Heart left ventricle (tissue), 16 donors: ENCODE measurements around the gene IKZF3. TPM values are rescaled to one million over a fixed set of nuclear protein-coding genes. Genes with fewer than 3 reads are reported as not detected.

ENCODE experiments used
- ATAC-seq, 4 donors: fragments of 200-7000 bp; cut with Tn5 transposase; one replicate each; pipeline ENCODE4 v1.9.1; 2020 to 2022; ENCODE audit warnings: moderate library complexity in 4 of 4, mild to moderate bottlenecking in 3 of 4, moderate number of reproducible peaks in 1 of 4
- DNase-seq, 5 donors: peaks; one replicate each; pipeline ENCODE4 v3.0.0-alpha.2; 2020
- H3K27ac ChIP-seq, 12 donors: fragments of 200-600 bp; sonication (generic) in 4 of 12; one replicate each; pipeline versions ENCODE4 v1.5.0 to v1.8.0; 2016 to 2022; ENCODE audit warnings: mild to moderate bottlenecking in 2 of 12
- H3K27me3 ChIP-seq, 9 donors: fragments of 200-600 bp; sonication (generic) in 2 of 9; one replicate each; pipeline versions ENCODE4 v1.5.1 to v1.8.0; 2016 to 2022; ENCODE audit warnings: mild to moderate bottlenecking in 3 of 9
- H3K36me3 ChIP-seq, 9 donors: fragments of 200-600 bp; sonication (generic) in 2 of 9; one replicate each; pipeline versions ENCODE4 v1.5.0 to v1.8.0; 2018 to 2022; ENCODE audit warnings: mild to moderate bottlenecking in 2 of 9
- H3K4me1 ChIP-seq, 12 donors: fragments of 200-600 bp; sonication (generic) in 4 of 12; one replicate each; pipeline versions ENCODE4 v1.5.0 to v1.8.0; 2016 to 2022; ENCODE audit warnings: mild to moderate bottlenecking in 3 of 12
- H3K4me3 ChIP-seq, 12 donors: fragments of 200-600 bp; sonication (generic) in 4 of 12; one replicate each; pipeline versions ENCODE4 v1.5.0 to v1.8.0; 2017 to 2022; ENCODE audit warnings: mild to moderate bottlenecking in 9 of 12, moderate library complexity in 4 of 12
- H3K9me3 ChIP-seq, 12 donors: fragments of 200-600 bp; sonication (generic) in 4 of 12; one replicate each; pipeline versions ENCODE4 v1.5.0 to v1.8.0; 2016 to 2022; ENCODE audit warnings: mild to moderate bottlenecking in 1 of 12
- CTCF ChIP-seq, 12 donors: fragments of 200-600 bp; sonication (generic) in 4 of 12; IDR thresholded peaks; one replicate each; pipeline versions ENCODE4 v1.5.0 to v1.8.0; 2018 to 2022; ENCODE audit warnings: antibody characterized with exemption in 12 of 12, mild to moderate bottlenecking in 5 of 12
- POLR2A ChIP-seq, 2 donors: fragments of 450-650 bp; IDR thresholded peaks; one replicate each; pipeline ENCODE4 v1.6.1; 2017; ENCODE audit warnings: antibody characterized with exemption in 2 of 2, mild to moderate bottlenecking in 2 of 2, moderate library complexity in 2 of 2
- WGBS, 4 donors: extraction: QIAGEN DNeasy Blood & Tissue Kit in 2 of 4; methylation state at CpG; one replicate each; pipeline versions ENCODE4 v1.1.5 to v1.1.7; 2013 to 2018; 5-methylcytosine and 5-hydroxymethylcytosine counted together
- intact Hi-C, 10 donors: fragments of 100-400 bp; cut with DNase I; formaldehyde crosslinking; loops; one replicate each; pipeline versions ENCODE4 v1.11.1 to v1.14.2; 2022
- polyA plus RNA-seq, 2 donors: library from polyadenylated mRNA; stranded (reverse); fragments of 200-250 nt; gene quantifications; one replicate each; pipeline ENCODE4 v1.2.3, GENCODE V29; 2013
- total RNA-seq, 9 donors: library from RNA; depleted of rRNA in 2 of 9; stranded (reverse); fragments of >200 nt in 2 of 9; fragmentation: NEBNext Ultra II Directional in 3 of 9; extraction: Animal tissue kit (Norgen Biotek cat#: 25700) in 3 of 9; gene quantifications; one replicate each; pipeline versions ENCODE4 v1.1.0 to v1.2.4, GENCODE V29; 2016 to 2023
- donor health status: ischemic (EF 13 %, LVEDD 7.1; RV severe dilation, severe dysfunction).
- donor health status: healthy with polysubstance abuse.
- donor health status: DM: no; HTN: yes; CAD: no.
- donor health status: DM: no; HTN: no; CAD: no.
- donor health status: ischemic (EF 25% LVEDD 6.9; RV normal size, moderate dysfunction).
- donor health status: ischemic (EF 25% LVEDD 5.7; RV mildly dilated, moderate dysfunction).
- donor health status: healthy.
- donor health status: DM: yes; HTN: yes; CAD: no.
- donor health status: ischemic (EF 35%, LVEDD 5.7; RV mildly dilated, moderate dysfunction).
- donor health status: nonischemic (EF 11% LVEDD 7.7; RV severe dilation, severe dysfunction).
- donor health status: DM: yes; HTN: yes; CAD: no.
- donor health status: PGD.
- donor health status: ischemic (EF 29% LVEDD 5.4; RV normal size, mild dysfunction).
- donor health status: nonischemic (EF 23%, LVEDD 6.1; RV moderate dilation, normal function).

Gene IKZF3
- total and polyA plus RNA-seq, 11 donors, result 0.07 to 6.9 (median 0.21) TPM

- H3K27ac ChIP-seq, result peak overlapping the region in 1 of 12 donors; percentile 12
- no peak overlapping the region for H3K4me3 ChIP-seq
- ATAC-seq (no peak), DNase-seq (no peak)
- peaks cover 0 to 25% (median 6%) of the 10 kb centered on the region in 9 donors for H3K27me3 ChIP-seq
- H3K36me3 ChIP-seq, result no peaks in the 10 kb centered on the region
- 55 to 63% (median 56%) methylated on average over 6 of the region's 6 CpGs for WGBS, 4 donors
- intact Hi-C loops, result no loop called here
- TF ChIP-seq CTCF (IDR thresholded peaks at IDR 0.05), result no peak
- no peak for TF ChIP-seq POLR2A (IDR thresholded peaks at IDR 0.05)
- H3K9me3 ChIP-seq, result no peaks in the 10 kb centered on the region
- H3K4me1 ChIP-seq, result no peaks in the 10 kb centered on the region
These were observed 72.8 kb downstream of the IKZF3 start for GRCh38 chr17:39791111-39791992.

- intact Hi-C loops, result no loop called here
- no peak for TF ChIP-seq CTCF (IDR thresholded peaks at IDR 0.05)
- TF ChIP-seq POLR2A (IDR thresholded peaks at IDR 0.05), result no peak
- H3K27me3 ChIP-seq, result peaks cover 0 to 36% (median 7%) of the 10 kb centered on the region in 9 donors
- H3K9me3 ChIP-seq, result no peaks in the 10 kb centered on the region
- ATAC-seq, result no peak
- no peak overlapping the region for H3K27ac ChIP-seq
- peaks cover 0 to 4% (median 0%) of the 10 kb centered on the region in 12 donors for H3K4me1 ChIP-seq
- H3K4me3 ChIP-seq, result no peak overlapping the region
- 79 to 85% (median 83%) methylated on average over 8 of the region's 8 CpGs for WGBS, 4 donors
- DNase-seq, result no peak
- no peaks in the 10 kb centered on the region for H3K36me3 ChIP-seq
These were observed 76.2 kb downstream of the IKZF3 start for GRCh38 chr17:39787743-39788484.

- H3K27me3 ChIP-seq, result peaks cover 0 to 31% (median 7%) of the 10 kb centered on the region in 9 donors
- H3K27ac ChIP-seq, result no peak overlapping the region
- TF ChIP-seq POLR2A (IDR thresholded peaks at IDR 0.05) (no peak), CTCF (IDR thresholded peaks at IDR 0.05) (no peak)
- H3K4me3 ChIP-seq, result no peak overlapping the region
- intact Hi-C loops, result no loop called here
- DNase-seq (no peak), ATAC-seq (no peak)
- H3K36me3 ChIP-seq, result no peaks in the 10 kb centered on the region
- no peaks in the 10 kb centered on the region for H3K9me3 ChIP-seq
- H3K4me1 ChIP-seq, result peaks cover 0 to 12% (median 0%) of the 10 kb centered on the region in 12 donors
These were observed 77.1 kb downstream of the IKZF3 start for GRCh38 chr17:39787041-39787440.

- no peak overlapping the region for H3K4me3 ChIP-seq
- H3K9me3 ChIP-seq, result no peaks in the 10 kb centered on the region
- H3K36me3 ChIP-seq, result no peaks in the 10 kb centered on the region
- no peak for DNase-seq
- no peak for TF ChIP-seq POLR2A (IDR thresholded peaks at IDR 0.05)
- no peak for TF ChIP-seq CTCF (IDR thresholded peaks at IDR 0.05)
- H3K27me3 ChIP-seq, result peaks cover 0 to 39% (median 12%) of the 10 kb centered on the region in 9 donors
- H3K4me1 ChIP-seq, result peaks cover 0 to 28% (median 0%) of the 10 kb centered on the region in 12 donors
- no peak overlapping the region for H3K27ac ChIP-seq
- ATAC-seq, result no peak
- 86 to 92% (median 87%) methylated on average over 1 of the region's 1 CpG for WGBS, 4 donors
- intact Hi-C loops, result no loop called here
These were observed 81.1 kb downstream of the IKZF3 start for GRCh38 chr17:39782980-39783379.
